Prostate gland (tissue), 2 donors: ENCODE results near the gene ARHGAP32. TPM values are rescaled to one million over a fixed set of nuclear protein-coding genes. Genes with fewer than 3 reads are reported as not detected.

Source experiments
- DNase-seq: peaks from one replicate; pipeline ENCODE4 v3.0.0-alpha.2; 2019; ENCODE audit warnings: low spot score
- H3K27ac ChIP-seq, 2 donors: fragments of 200-600 bp; sonication (generic); 2 replicates each; pipeline ENCODE4 v1.5.1; 2017 to 2019
- H3K27me3 ChIP-seq: fragments of 200-600 bp; sonication (generic); replicated peaks from 2 replicates; pipeline ENCODE4 v1.5.1; 2019; ENCODE audit not compliant: insufficient read depth
- H3K36me3 ChIP-seq, 2 donors: fragments of 200-600 bp; sonication (generic); 1 replicate in 1 of 2; 2 replicates in 1 of 2; pipeline versions ENCODE4 v1.5.1 to v1.8.1; 2017 to 2019
- H3K4me1 ChIP-seq: fragments of 200-600 bp; sonication (generic); replicated peaks from 2 replicates; pipeline ENCODE4 v1.5.1; 2019
- H3K4me3 ChIP-seq, 2 donors: fragments of 200-600 bp; sonication (generic); 2 replicates each; pipeline ENCODE4 v1.5.1; 2017 to 2019
- H3K9me3 ChIP-seq: fragments of 200-600 bp; sonication (generic); 2 replicates; pipeline ENCODE4 v1.5.1; 2017
- CTCF ChIP-seq, 4 experiments: fragments of 200-600 bp in 2 of 4; fragments of 450-650 bp in 2 of 4; sonication (generic) in 2 of 4; IDR thresholded peaks; 1 replicate in 3 of 4; 2 replicates in 1 of 4; pipeline ENCODE4 v1.5.1; 2016 to 2019; ENCODE audit warnings: antibody characterized with exemption in 4 of 4, mild to moderate bottlenecking in 2 of 4, moderate library complexity in 2 of 4
- POLR2A ChIP-seq: fragments of 450-650 bp; IDR thresholded peaks from one replicate; pipeline ENCODE4 v1.6.1; 2016; ENCODE audit warnings: antibody characterized with exemption, mild to moderate bottlenecking
- POLR2AphosphoS5 ChIP-seq: sonication (generic); formaldehyde crosslinking; IDR thresholded peaks from one replicate; pipeline ENCODE4 v1.6.1; 2017; ENCODE audit warnings: antibody characterized with exemption
- WGBS: methylation state at CpG from one replicate; pipeline ENCODE4 v1.1.5; 2018; 5-methylcytosine and 5-hydroxymethylcytosine counted together
- intact Hi-C: fragments of 100-400 bp; cut with DNase I; formaldehyde crosslinking; loops from one replicate; pipeline ENCODE4 v1.14.2; 2022
- total RNA-seq, 2 donors: library from RNA; depleted of rRNA; stranded (reverse); fragments of >200 nt; gene quantifications; one replicate each; pipeline ENCODE4 v1.1.0, GENCODE V29; 2016

The ARHGAP32 gene
- total RNA-seq, 2 donors from 2014 or later, result 20.8 to 42.6 TPM

GRCh38 chr11:128931066-128931465 lies 261.1 kb downstream of the ARHGAP32 start:
- intact Hi-C loops, result no loop called here
- Histone ChIP-seq H3K27me3 (no peaks in the 10 kb centered on the region), H3K4me1 (no peaks in the 10 kb centered on the region), H3K36me3 (no peaks in the 10 kb centered on the region), H3K27ac (no peak overlapping the region), H3K9me3 (no peaks in the 10 kb centered on the region), H3K4me3 (no peak overlapping the region)
- TF ChIP-seq CTCF (IDR thresholded peaks at IDR 0.05) (no peak), POLR2AphosphoS5 (no peak), POLR2A (no peak)
- WGBS, result 79% methylated on average over 3 of the region's 3 CpGs
- DNase-seq, result no peak

- H3K4me1 ChIP-seq, result no peaks in the 10 kb centered on the region
- no peaks in the 10 kb centered on the region for H3K27me3 ChIP-seq
- 70% methylated on average over 12 of the region's 12 CpGs for WGBS
- no peak overlapping the region for H3K27ac ChIP-seq
- DNase-seq, result no peak
- H3K9me3 ChIP-seq, result no peaks in the 10 kb centered on the region
- intact Hi-C loops, result no loop called here
- H3K36me3 ChIP-seq, result no peaks in the 10 kb centered on the region
- TF ChIP-seq POLR2AphosphoS5 (no peak), POLR2A (no peak), CTCF (IDR thresholded peaks at IDR 0.05) (no peak)
- no peak overlapping the region for H3K4me3 ChIP-seq
These were observed 262.1 kb downstream of the ARHGAP32 start for GRCh38 chr11:128929991-128930390.

- DNase-seq, result no peak
- no peaks in the 10 kb centered on the region for H3K9me3 ChIP-seq
- no peaks in the 10 kb centered on the region for H3K36me3 ChIP-seq
- intact Hi-C loops, result no loop called here
- no peak for TF ChIP-seq CTCF (IDR thresholded peaks at IDR 0.05)
- no peak for TF ChIP-seq POLR2A
- TF ChIP-seq POLR2AphosphoS5, result no peak
- no peak overlapping the region for H3K4me3 ChIP-seq
- H3K27me3 ChIP-seq, result no peaks in the 10 kb centered on the region
- no peak overlapping the region for H3K27ac ChIP-seq
- WGBS, result 75% methylated on average over 5 of the region's 5 CpGs
- H3K4me1 ChIP-seq, result no peaks in the 10 kb centered on the region
These were observed 262.7 kb downstream of the ARHGAP32 start for GRCh38 chr11:128929468-128929867.

GRCh38 chr11:128928400-128928799 lies 263.7 kb downstream of the ARHGAP32 start:
- Histone ChIP-seq H3K4me1 (no peaks in the 10 kb centered on the region), H3K27me3 (no peaks in the 10 kb centered on the region), H3K9me3 (no peaks in the 10 kb centered on the region), H3K27ac (no peak overlapping the region), H3K4me3 (no peak overlapping the region), H3K36me3 (no peaks in the 10 kb centered on the region)
- intact Hi-C loops, result no loop called here
- TF ChIP-seq CTCF (IDR thresholded peaks at IDR 0.05) (no peak), POLR2A (no peak), POLR2AphosphoS5 (no peak)
- no peak for DNase-seq
- 64% methylated on average over 5 of the region's 5 CpGs for WGBS

- H3K4me1 ChIP-seq, result no peaks in the 10 kb centered on the region
- 86% methylated on average over 12 of the region's 12 CpGs for WGBS
- no peaks in the 10 kb centered on the region for H3K36me3 ChIP-seq
- no peak overlapping the region for H3K4me3 ChIP-seq
- no peak overlapping the region for H3K27ac ChIP-seq
- intact Hi-C loops, result no loop called here
- no peak for DNase-seq
- no peaks in the 10 kb centered on the region for H3K27me3 ChIP-seq
- TF ChIP-seq POLR2AphosphoS5 (no peak), CTCF (IDR thresholded peaks at IDR 0.05) (no peak), POLR2A (no peak)
- H3K9me3 ChIP-seq, result no peaks in the 10 kb centered on the region
These were observed 264.3 kb downstream of the ARHGAP32 start for GRCh38 chr11:128927683-128928336.
